K562 (cell line): Measurements from ENCODE around the gene AJM1. TPM values are rescaled to one million over a fixed set of nuclear protein-coding genes. Genes with fewer than 3 reads are reported as not detected.

Source experiments
- ATAC-seq: fragments of 200-7000 bp; cut with Tn5 transposase; 3 replicates; pipeline ENCODE4 v1.9.1; 2020; ENCODE audit warnings: moderate library complexity
- BruUV-seq: library from RNA; stranded (reverse); fragments of 400-500 nt; replicated peaks from 2 replicates; lab custom pipeline; 2021; lab: Mats Ljungman, UMichigan
- CTCF ChIA-PET: fragments of 300-600 bp; formaldehyde crosslinking; extraction: SDS; loops from one replicate; lab custom pipeline; 2021; ENCODE audit warnings: low intra/inter-chr PET ratio; lab: Yijun Ruan, JAX
- POLR2A ChIA-PET: fragments of 300-600, 350-650 bp; sonication (Branson Sonifier 250); formaldehyde crosslinking; extraction: SDS; loops from one replicate; lab custom pipeline; 2021; ENCODE audit warnings: antibody characterized with exemption, inconsistent platforms; lab: Yijun Ruan, JAX
- DNase-seq, 4 experiments: peaks; one replicate each; pipeline versions ENCODE4 v3.0.0 to v3.0.0-alpha.2; 2011 to 2018; ENCODE audit warnings: low spot score in 3 of 4, mixed read lengths in 3 of 4; ENCODE audit errors: extremely low read depth in 1 of 4
- FAIRE-seq: peaks from 2 replicates; lab custom pipeline; 2011; peaks lifted over from hg19 to GRCh38; lab: Jason Lieb, UNC
- H2AFZ ChIP-seq: 2 replicates; pipeline ENCODE4 v1.6.0; 2011; ENCODE audit warnings: low read depth, low read length, control low read depth, inconsistent platforms
- H3K27ac ChIP-seq: fragments of 200-600 bp; 3 replicates; pipeline ENCODE4 v1.8.0; 2011; ENCODE audit warnings: low read depth, mild to moderate bottlenecking, control low read depth, inconsistent platforms, low read length, moderate library complexity, mixed read lengths; ENCODE audit errors: extremely low read depth
- H3K27me3 ChIP-seq, 2 experiments: fragments of 300-600 bp in 1 of 2; 2 replicates in 1 of 2; 3 replicates in 1 of 2; pipeline versions ENCODE4 v1.6.0 to v1.8.0; 2011; ENCODE audit warnings: inconsistent platforms in 2 of 2, low read length in 2 of 2, mild to moderate bottlenecking in 1 of 2, mixed read lengths in 1 of 2, moderate library complexity in 1 of 2; ENCODE audit not compliant: control insufficient read depth in 2 of 2, insufficient read depth in 2 of 2
- H3K36me3 ChIP-seq: fragments of 300-600 bp; 3 replicates; pipeline ENCODE4 v1.8.0; 2011; ENCODE audit warnings: mild to moderate bottlenecking, low read length, inconsistent platforms; ENCODE audit not compliant: control insufficient read depth, insufficient read depth
- H3K4me1 ChIP-seq, 2 experiments: fragments of 200-600 bp in 1 of 2; replicated peaks in 1 of 2; 2 replicates in 1 of 2; 3 replicates in 1 of 2; pipeline versions ENCODE4 v1.5.1 to v1.8.0; 2011; ENCODE audit warnings: inconsistent platforms in 2 of 2, low read length in 2 of 2, mild to moderate bottlenecking in 1 of 2, mixed read lengths in 1 of 2, moderate library complexity in 1 of 2; ENCODE audit not compliant: control insufficient read depth in 2 of 2, insufficient read depth in 2 of 2
- H3K4me2 ChIP-seq: 2 replicates; pipeline ENCODE4 v1.6.1; 2011; ENCODE audit warnings: low read length, control low read depth, inconsistent platforms, mixed read lengths; ENCODE audit not compliant: insufficient read depth
- H3K4me3 ChIP-seq: fragments of 200-600 bp; sonication (generic), shearing (Covaris generic); 2 replicates; pipeline ENCODE4 v1.5.1; 2016; ENCODE audit warnings: control low read depth, inconsistent platforms
- H3K79me2 ChIP-seq: fragments of 200-600 bp; 3 replicates; pipeline ENCODE4 v1.8.0; 2011; ENCODE audit warnings: low read length, inconsistent platforms; ENCODE audit not compliant: control insufficient read depth, insufficient read depth
- H3K9ac ChIP-seq, 2 experiments: 2 replicates each; pipeline versions ENCODE4 v1.6.0 to v1.6.1; 2011; ENCODE audit warnings: low read depth in 2 of 2, low read length in 2 of 2, control low read depth in 1 of 2, inconsistent platforms in 1 of 2, mild to moderate bottlenecking in 1 of 2, mixed read lengths in 1 of 2; ENCODE audit not compliant: insufficient read depth in 1 of 2
- H3K9me1 ChIP-seq: one replicate; pipeline ENCODE4 v1.6.0; 2011; ENCODE audit warnings: inconsistent platforms, mild to moderate bottlenecking, low read length, moderate library complexity; ENCODE audit not compliant: control insufficient read depth, insufficient read depth
- H3K9me3 ChIP-seq: replicated peaks from 2 replicates; pipeline ENCODE4 v1.5.1; 2011; ENCODE audit warnings: low read depth, low read length, inconsistent platforms; ENCODE audit not compliant: control insufficient read depth, insufficient read depth
- H4K20me1 ChIP-seq: replicated peaks from 2 replicates; pipeline ENCODE4 v1.6.1; 2011; ENCODE audit warnings: low read length, inconsistent platforms, mixed read lengths; ENCODE audit not compliant: control insufficient read depth, insufficient read depth
- HMG20B ChIP-seq: fragments of 250-450 bp; sonication (Bioruptor Pico); IDR thresholded peaks from 2 replicates; pipeline ENCODE4 v1.5.0; 2021; ENCODE audit warnings: mild to moderate bottlenecking
- HNRNPH1 ChIP-seq: fragments of 200-400 bp; formaldehyde crosslinking; optimal IDR thresholded peaks from 2 replicates; pipeline ENCODE3; 2017; ENCODE audit warnings: low read depth, mild to moderate bottlenecking, low read length, moderate library complexity
- SMARCA4 ChIP-seq: fragments of 450-650 bp; IDR thresholded peaks from 2 replicates; pipeline ENCODE4 v1.6.1; 2016
- ZNF668 ChIP-seq: fragments of 250-450 bp; sonication (Bioruptor Pico); IDR thresholded peaks from 2 replicates; pipeline ENCODE4 v1.8.0; 2022; ENCODE audit warnings: mild to moderate bottlenecking, inconsistent platforms
- WGBS: fragments of 100-300 bp; shearing (Covaris generic); methylation state at CpG from one replicate; pipeline ENCODE4 v1.1.6; 2016; ENCODE audit warnings: low coverage, mixed read lengths; ENCODE audit not compliant: insufficient coverage; ENCODE audit errors: missing lambda C conversion rate; 5-methylcytosine and 5-hydroxymethylcytosine counted together
- in situ Hi-C: fragments of 300-500 bp; cut with MboI; formaldehyde crosslinking; loops from 4 replicates; pipeline ENCODE4 v1.15.0; 2018; ENCODE audit warnings: inconsistent platforms, mixed read lengths
- intact Hi-C: fragments of 100-400 bp; cut with micrococcal nuclease; formaldehyde crosslinking; loops from 2 replicates; pipeline ENCODE4 v1.14.2; 2022
- polyA plus RNA-seq, 8 experiments: library from polyadenylated mRNA; depleted of rRNA in 4 of 8; stranded (reverse) in 5 of 8; unstranded in 3 of 8; fragments of >200 nt; fragmentation: Nextera tagmentation in 2 of 8; fragmentation: Illumina TruSeq in 1 of 8; extraction: Ambion mirVana in 2 of 8; extraction: Trizol in 1 of 8; gene quantifications; 2 replicates each; pipeline versions ENCODE4 v1.2.1 to v1.2.3, GENCODE V29; 2011 to 2014; ENCODE audit warnings: inconsistent platforms in 1 of 8, missing spikeins in 1 of 8
- total RNA-seq, 7 experiments: library from RNA; depleted of rRNA in 6 of 7; stranded (reverse); fragments of >200 nt in 6 of 7; fragmentation: Illumina TruSeq in 2 of 7; extraction: Trizol in 2 of 7; gene quantifications; 2 replicates each; pipeline versions ENCODE4 v1.2.1 to v1.2.3, GENCODE V29; 2011 to 2021; ENCODE audit warnings: low replicate concordance in 1 of 7
- TF ChIP-seq, protein P1 (sequence below): fragments of 450-650 bp; IDR thresholded peaks from 2 replicates; pipeline ENCODE4 v1.6.1; 2016; ENCODE audit warnings: borderline replicate concordance

Gene AJM1
- total and polyA plus RNA-seq, 9 of the 15 experiments (the other 6 are each of a cell fraction or from before 2014, with no cell fraction given) = 0.01 to 3.7 (median 0.65) TPM; not detected in 1

DNA sequence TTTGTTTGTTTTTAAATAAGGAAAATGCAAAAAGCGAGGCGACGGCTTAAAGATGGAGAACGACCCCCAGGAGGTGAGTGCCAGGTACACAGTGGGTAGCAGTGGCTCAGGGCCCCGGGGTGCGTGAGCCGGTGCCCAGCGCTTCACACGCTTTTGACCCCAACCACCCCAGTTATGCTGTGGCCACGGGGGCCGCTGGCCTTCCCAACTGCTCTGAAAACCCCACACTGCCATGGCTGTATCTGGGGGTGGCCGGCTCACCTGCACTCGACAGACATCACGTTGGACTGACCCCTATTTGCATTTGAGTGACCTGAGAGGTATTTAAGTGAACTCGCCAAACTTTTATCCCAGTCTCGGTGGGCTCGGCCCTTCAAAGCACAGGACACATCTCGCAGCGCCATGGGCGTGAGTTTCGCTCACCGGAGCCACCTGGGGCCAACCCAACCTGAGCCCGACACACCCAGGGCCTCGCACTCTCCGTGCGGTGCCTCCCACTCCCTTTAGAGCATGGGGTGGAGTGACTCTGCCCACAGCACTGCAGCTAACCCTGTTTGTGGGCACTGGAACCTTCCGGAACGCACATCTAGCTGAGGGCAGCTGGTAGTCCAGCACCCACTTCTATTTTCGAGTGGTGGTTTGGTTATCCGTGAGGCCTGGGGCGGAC is 13.7 kb upstream of the AJM1 start:
- CTCF ChIA-PET = no interaction called here
- H4K20me1 ChIP-seq = no peaks in the 10 kb centered on the region; the same call in 1 of the 2 replicates
- 95% methylated on average over 28 of the region's 31 CpGs for WGBS
- H3K9ac ChIP-seq = no peak overlapping the region
- peaks cover 0 to 50% of the 10 kb centered on the region in 2 experiments; a peak in 2 of 5 replicates for H3K4me1 ChIP-seq
- intact Hi-C loops (no loop called here), in situ Hi-C loops (no loop called here)
- POLR2A ChIA-PET = interaction anchor here (0.6 to 1.2 kb wide), 5 partner anchors 9 to 802 kb away, joined by 3 to 4 read pairs (median 3); partner anchors contain the start of gene AJM1
- FAIRE-seq (no peak), DNase-seq (no peak), ATAC-seq (no peak)
- no peak overlapping the region for H3K4me3 ChIP-seq
- H3K36me3 ChIP-seq = peaks cover 92% of the 10 kb centered on the region
- TF ChIP-seq, protein P1, sequence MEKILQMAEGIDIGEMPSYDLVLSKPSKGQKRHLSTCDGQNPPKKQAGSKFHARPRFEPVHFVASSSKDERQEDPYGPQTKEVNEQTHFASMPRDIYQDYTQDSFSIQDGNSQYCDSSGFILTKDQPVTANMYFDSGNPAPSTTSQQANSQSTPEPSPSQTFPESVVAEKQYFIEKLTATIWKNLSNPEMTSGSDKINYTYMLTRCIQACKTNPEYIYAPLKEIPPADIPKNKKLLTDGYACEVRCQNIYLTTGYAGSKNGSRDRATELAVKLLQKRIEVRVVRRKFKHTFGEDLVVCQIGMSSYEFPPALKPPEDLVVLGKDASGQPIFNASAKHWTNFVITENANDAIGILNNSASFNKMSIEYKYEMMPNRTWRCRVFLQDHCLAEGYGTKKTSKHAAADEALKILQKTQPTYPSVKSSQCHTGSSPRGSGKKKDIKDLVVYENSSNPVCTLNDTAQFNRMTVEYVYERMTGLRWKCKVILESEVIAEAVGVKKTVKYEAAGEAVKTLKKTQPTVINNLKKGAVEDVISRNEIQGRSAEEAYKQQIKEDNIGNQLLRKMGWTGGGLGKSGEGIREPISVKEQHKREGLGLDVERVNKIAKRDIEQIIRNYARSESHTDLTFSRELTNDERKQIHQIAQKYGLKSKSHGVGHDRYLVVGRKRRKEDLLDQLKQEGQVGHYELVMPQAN = no peak
- TF ChIP-seq HMG20B (CRISPR knock-in tag) = no peak
- TF ChIP-seq HNRNPH1 = no peak
- no peak for TF ChIP-seq ZNF668 (CRISPR knock-in tag)
- TF ChIP-seq SMARCA4 = no peak
- peaks cover 3% of the 10 kb centered on the region; the same call in 1 of the 3 replicates for H3K79me2 ChIP-seq
- H3K27me3 ChIP-seq = no peaks in the 10 kb centered on the region
- H3K4me2 ChIP-seq = no peak overlapping the region
- H3K27ac ChIP-seq = no peak overlapping the region
- no TSS peak for BruUV-seq
- H3K9me1 ChIP-seq = peaks cover under 1% of the 10 kb centered on the region
- no peaks in the 10 kb centered on the region for H3K9me3 ChIP-seq
- H2AFZ ChIP-seq = no peak overlapping the region
